Endothelial cell of umbilical vein (primary cell): Measurements from ENCODE around the gene BTG2.

ENCODE experiments used
- CTCF ChIP-seq, 2 donors: IDR thresholded peaks; 1 replicate in 1 of 2; 2 replicates in 1 of 2; pipeline ENCODE4 v1.5.1; 2011; ENCODE audit warnings: low read length in 2 of 2, mild to moderate bottlenecking in 2 of 2, moderate library complexity in 2 of 2, control low read depth in 1 of 2, inconsistent platforms in 1 of 2, low read depth in 1 of 2; ENCODE audit not compliant: insufficient read depth in 1 of 2; ENCODE audit errors: extremely low read depth in 1 of 2
- EZH2 ChIP-seq: IDR thresholded peaks from 2 replicates; pipeline ENCODE4 v1.6.1; 2012; ENCODE audit warnings: borderline replicate concordance, low read depth, mild to moderate bottlenecking, moderate library complexity, low read length, inconsistent platforms; ENCODE audit not compliant: severe bottlenecking
- GATA2 ChIP-seq: IDR thresholded peaks from 2 replicates; pipeline ENCODE4 v1.7.0; 2011; ENCODE audit warnings: low read depth, mild to moderate bottlenecking, moderate library complexity, mixed read lengths, low read length; ENCODE audit not compliant: insufficient read length, insufficient read depth
- JUN ChIP-seq: IDR thresholded peaks from 2 replicates; pipeline ENCODE4 v1.6.1; 2011; ENCODE audit warnings: borderline replicate concordance, low read depth; ENCODE audit not compliant: insufficient read length, insufficient read depth
- POLR2A ChIP-seq: IDR thresholded peaks from 2 replicates; pipeline ENCODE4 v1.6.1; 2012; ENCODE audit warnings: low read depth, mild to moderate bottlenecking, control low read depth, low read length
- TF ChIP-seq, protein P1 (sequence below): IDR thresholded peaks from 2 replicates; pipeline ENCODE4 v1.6.1; 2011; ENCODE audit not compliant: insufficient read depth, insufficient read length

- TF ChIP-seq CTCF (IDR thresholded peaks at IDR 0.05; ENCODE audit: extremely low read depth in 1 of 2, insufficient read depth in 1 of 2, low read depth in 1 of 2, low read length in 2 of 2) (no peak), EZH2 (no peak), JUN (no peak), GATA2 (no peak), POLR2A (no peak)
- TF ChIP-seq, protein P1, sequence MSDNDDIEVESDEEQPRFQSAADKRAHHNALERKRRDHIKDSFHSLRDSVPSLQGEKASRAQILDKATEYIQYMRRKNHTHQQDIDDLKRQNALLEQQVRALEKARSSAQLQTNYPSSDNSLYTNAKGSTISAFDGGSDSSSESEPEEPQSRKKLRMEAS: no peak
Observed at GRCh38 chr1:203282720-203283542, 22.4 kb upstream of the BTG2 start.
